GM12878 (cell line): Measurements from ENCODE around the gene ZNF106. TPM values are rescaled to one million over a fixed set of nuclear protein-coding genes. Genes with fewer than 3 reads are reported as not detected.
A peak's percentile ranks its signal among the peaks of the same experiment; 100 is the strongest.

ENCODE experiments used
- ATAC-seq: fragments of 200-7000 bp; cut with Tn5 transposase; 3 replicates; pipeline ENCODE4 v1.9.1; 2020; ENCODE audit warnings: mild to moderate bottlenecking, moderate library complexity
- BruUV-seq: library from RNA; stranded (reverse); fragments of 400-500 nt; replicated peaks from 2 replicates; lab custom pipeline; 2021; lab: Mats Ljungman, UMichigan
- CTCF ChIA-PET: fragments of 300-600 bp; sonication (Branson Sonifier 250); formaldehyde crosslinking; extraction: SDS; loops from one replicate; lab custom pipeline; 2021; ENCODE audit warnings: inconsistent platforms; lab: Yijun Ruan, JAX
- POLR2A ChIA-PET: fragments of 350-600 bp; formaldehyde crosslinking; extraction: SDS; loops from one replicate; lab custom pipeline; 2021; ENCODE audit warnings: inconsistent platforms; lab: Charles Lee
- RAD21 ChIA-PET: fragments of 300-600 bp; sonication (Branson Sonifier 250); formaldehyde crosslinking; loops from one replicate; lab custom pipeline; 2023; ENCODE audit warnings: antibody characterized with exemption; ENCODE audit not compliant: unreplicated experiment; lab: Charles Lee
- SMC1A ChIA-PET: fragments of 300-600 bp; sonication (Branson Sonifier 250); formaldehyde crosslinking; loops from one replicate; lab custom pipeline; 2023; ENCODE audit not compliant: unreplicated experiment, uncharacterized antibody; lab: Charles Lee
- DNase-seq: peaks from one replicate; pipeline ENCODE4 v3.0.0-alpha.2; 2011; ENCODE audit warnings: low read depth, low spot score
- FAIRE-seq: peaks from 3 replicates; lab custom pipeline; 2011; peaks lifted over from hg19 to GRCh38; lab: Jason Lieb, UNC
- H2AFZ ChIP-seq: 2 replicates; pipeline ENCODE4 v1.6.0; 2011; ENCODE audit warnings: low read depth, low read length, control low read depth; ENCODE audit not compliant: control insufficient read depth
- H3K27ac ChIP-seq: 2 replicates; pipeline ENCODE4 v1.5.1; 2011; ENCODE audit warnings: control low read depth; ENCODE audit not compliant: control insufficient read depth, insufficient read depth
- H3K27me3 ChIP-seq, 2 experiments: replicated peaks in 1 of 2; 2 replicates each; pipeline versions ENCODE4 v1.6.0 to v1.6.1; 2011; ENCODE audit warnings: low read length in 1 of 2; ENCODE audit not compliant: control insufficient read depth in 2 of 2, insufficient read depth in 2 of 2
- H3K36me3 ChIP-seq, 2 experiments: 2 replicates each; pipeline ENCODE4 v1.5.1; 2011; ENCODE audit warnings: low read length in 1 of 2; ENCODE audit not compliant: control insufficient read depth in 2 of 2, insufficient read depth in 2 of 2
- H3K4me1 ChIP-seq: 2 replicates; pipeline ENCODE4 v1.6.1; 2011; ENCODE audit warnings: mild to moderate bottlenecking, low read length, moderate library complexity, mixed read lengths; ENCODE audit not compliant: control insufficient read depth, insufficient read depth
- H3K4me2 ChIP-seq: 2 replicates; pipeline ENCODE4 v1.6.0; 2011; ENCODE audit warnings: control low read depth; ENCODE audit not compliant: control insufficient read depth, insufficient read depth
- H3K4me3 ChIP-seq: fragments of 200-600 bp; sonication (generic); 2 replicates; pipeline ENCODE4 v1.5.1; 2016
- H3K79me2 ChIP-seq: 2 replicates; pipeline ENCODE4 v1.6.0; 2011; ENCODE audit warnings: low read length; ENCODE audit not compliant: control insufficient read depth, insufficient read depth
- H3K9ac ChIP-seq: 2 replicates; pipeline ENCODE4 v1.8.0; 2011; ENCODE audit warnings: low read length, control low read depth, mixed read lengths; ENCODE audit not compliant: control insufficient read depth, insufficient read depth
- H3K9me3 ChIP-seq: replicated peaks from 3 replicates; pipeline ENCODE4 v1.5.1; 2011; ENCODE audit warnings: mild to moderate bottlenecking, low read length; ENCODE audit not compliant: control insufficient read depth, insufficient read depth
- H4K20me1 ChIP-seq: 2 replicates; pipeline ENCODE4 v1.6.0; 2011; ENCODE audit not compliant: control insufficient read depth, insufficient read depth
- ATF3 ChIP-seq: IDR thresholded peaks from 2 replicates; pipeline ENCODE4 v1.6.1; 2011; ENCODE audit warnings: low read depth, mild to moderate bottlenecking, low read length, moderate library complexity, borderline replicate concordance; ENCODE audit errors: extremely low read depth
- CREM ChIP-seq: IDR thresholded peaks from 2 replicates; pipeline ENCODE4 v1.6.1; 2014; ENCODE audit warnings: antibody characterized with exemption, low read depth
- GATAD2B ChIP-seq: fragments of 450-650 bp; conservative IDR thresholded peaks from 2 replicates; pipeline ENCODE4 v1.6.1; 2017; ENCODE audit warnings: low read depth, mild to moderate bottlenecking, moderate library complexity
- MTA2 ChIP-seq: fragments of 450-650 bp; IDR thresholded peaks from 2 replicates; pipeline ENCODE4 v1.6.1; 2016; ENCODE audit warnings: low read depth, mild to moderate bottlenecking, moderate library complexity
- NFXL1 ChIP-seq: fragments of 450-650 bp; IDR thresholded peaks from 2 replicates; pipeline ENCODE4 v1.6.1; 2017; ENCODE audit warnings: antibody characterized with exemption, mild to moderate bottlenecking, borderline replicate concordance
- NFYB ChIP-seq: IDR thresholded peaks from 2 replicates; pipeline ENCODE4 v1.6.1; 2011; ENCODE audit warnings: low read depth, mild to moderate bottlenecking, low read length, improper control_type of control experiment, moderate library complexity; ENCODE audit not compliant: insufficient read depth
- SP1 ChIP-seq: IDR thresholded peaks from one replicate; pipeline ENCODE4 v1.6.1; 2011; ENCODE audit warnings: low read depth, low read length
- SUPT20H ChIP-seq: IDR thresholded peaks from 2 replicates; pipeline ENCODE4 v1.6.1; 2011; ENCODE audit warnings: low read depth, mild to moderate bottlenecking, low read length, moderate library complexity, borderline replicate concordance; ENCODE audit not compliant: control insufficient read depth
- WRNIP1 ChIP-seq: IDR thresholded peaks from 2 replicates; pipeline ENCODE4 v1.6.1; 2011; ENCODE audit warnings: low read depth, low read length, improper control_type of control experiment, borderline replicate concordance
- ZBED1 ChIP-seq: IDR thresholded peaks from 2 replicates; pipeline ENCODE4 v1.6.1; 2016; ENCODE audit warnings: borderline replicate concordance
- ZBTB33 ChIP-seq: fragments of 450-650 bp; IDR thresholded peaks from 2 replicates; pipeline ENCODE4 v1.6.1; 2017; ENCODE audit warnings: mild to moderate bottlenecking
- ZSCAN29 ChIP-seq: fragments of 450-650 bp; IDR thresholded peaks from 2 replicates; pipeline ENCODE4 v1.6.1; 2017; ENCODE audit warnings: mild to moderate bottlenecking, moderate library complexity
- WGBS: methylation state at CpG from one replicate; pipeline ENCODE4 v1.1.6; 2016; ENCODE audit warnings: low lambda C conversion rate; ENCODE audit not compliant: insufficient replicate concordance, insufficient coverage; ENCODE audit errors: missing lambda C conversion rate; 5-methylcytosine and 5-hydroxymethylcytosine counted together
- in situ Hi-C: fragments of 300-500 bp; cut with MboI; formaldehyde crosslinking; loops from 9 replicates; pipeline ENCODE4 v1.14.3; 2018; ENCODE audit warnings: mixed read lengths
- intact Hi-C: fragments of 100-400 bp; cut with micrococcal nuclease; formaldehyde crosslinking; loops from one replicate; pipeline ENCODE4 v1.14.2; 2022; ENCODE audit not compliant: unreplicated experiment
- polyA plus RNA-seq, 11 experiments: library from polyadenylated mRNA; depleted of rRNA in 4 of 11; unstranded in 6 of 11; stranded (reverse) in 5 of 11; fragments of >200 nt; fragmentation: Nextera tagmentation in 4 of 11; fragmentation: Illumina TruSeq in 1 of 11; extraction: Ambion mirVana in 4 of 11; extraction: Trizol in 1 of 11; gene quantifications; 1 replicate in 1 of 11; 2 replicates in 10 of 11; pipeline versions ENCODE4 v1.2.1 to v1.2.3, GENCODE V29; 2011 to 2016; ENCODE audit warnings: inconsistent platforms in 2 of 11, missing spikeins in 2 of 11, low read depth in 1 of 11
- total RNA-seq, 4 experiments: library from RNA; depleted of rRNA in 3 of 4; stranded (reverse); fragments of >200 nt in 3 of 4; fragmentation: Illumina TruSeq in 1 of 4; extraction: Trizol in 1 of 4; gene quantifications; 2 replicates each; pipeline versions ENCODE4 v1.2.1 to v1.2.3, GENCODE V29; 2013 to 2021
- TF ChIP-seq, protein P1 (sequence below): fragments of 450-650 bp; formaldehyde crosslinking; IDR thresholded peaks from 2 replicates; pipeline ENCODE4 v1.5.0; 2022; ENCODE audit warnings: mild to moderate bottlenecking, missing genetic modification characterization

Gene ZNF106
- total and polyA plus RNA-seq, 10 of the 15 experiments (the other 5 are each of a cell fraction or from before 2014, with no cell fraction given): 10.7 to 45.3 (median 32.5) TPM

GRCh38 chr15:42498212-42499068 lies 7.5 kb upstream of the ZNF106 start (continued):
- TF ChIP-seq GATAD2B: no peak
- TF ChIP-seq SP1: no peak
- no peak for TF ChIP-seq CREM
- TF ChIP-seq ZBTB33: no peak

DNA sequence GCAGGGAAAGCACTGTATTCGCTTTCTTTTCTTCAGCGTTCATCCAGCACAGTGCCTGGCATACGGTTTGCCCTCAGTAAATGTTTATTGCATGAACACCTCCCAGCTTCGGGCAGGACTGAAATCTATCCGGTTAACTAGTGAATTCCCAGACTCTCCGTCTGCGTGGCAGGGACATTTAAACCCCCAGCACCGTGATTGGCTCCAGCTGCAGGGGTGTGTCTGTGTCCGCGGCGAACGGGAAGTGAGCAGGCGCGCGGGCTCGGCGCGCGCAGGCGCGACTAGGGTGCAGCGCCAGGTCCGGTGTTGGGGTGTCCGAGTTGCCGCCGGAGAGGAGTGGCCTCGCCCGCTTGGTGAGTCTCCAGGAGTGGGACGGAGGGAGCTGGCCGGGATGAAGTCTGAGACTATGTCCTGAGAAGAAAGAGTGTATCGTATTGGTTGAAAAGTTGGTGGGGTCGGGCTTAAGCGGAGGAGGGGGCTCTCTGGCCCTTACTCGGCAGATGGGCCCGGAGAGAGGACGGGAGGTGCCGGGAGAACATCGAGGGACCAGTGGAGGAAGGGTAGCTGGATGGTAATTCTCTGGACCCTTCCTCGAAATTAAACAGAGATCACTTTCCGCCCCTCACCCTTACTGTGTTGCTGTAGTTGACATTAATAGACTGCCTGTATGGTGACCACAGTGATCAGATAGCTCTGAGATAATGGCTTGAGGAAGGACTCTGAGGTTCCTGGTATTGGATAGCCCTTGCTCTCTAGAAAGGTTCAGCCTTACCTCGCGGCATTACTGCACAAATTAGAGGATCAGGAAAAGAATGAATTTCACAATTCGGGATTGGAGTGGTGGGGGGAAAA lies 4.6 kb upstream of the ZNF106 start, which contains the start of gene SNAP23:
Gene SNAP23, plus strand, starts transcription at position 274 of the 852 bp plus-strand sequence. CDS start 16,213 bp downstream, outside the sequence.
- SMC1A ChIA-PET: interaction anchor here (1.5 to 3.3 kb wide), 2 partner anchors 9 to 10 kb away, joined by 3 to 21 read pairs; no protein-coding TSS in a partner anchor
- intact Hi-C loops (no loop called here), in situ Hi-C loops (no loop called here)
- Histone ChIP-seq H3K27ac (peak within 1 kb of the TSS; percentile 52), H3K9me3 (no peaks in the 10 kb centered on the region), H3K27me3 (no peaks in the 10 kb centered on the region), H3K4me2 (peak within 1 kb of the TSS; percentile 88), H3K79me2 (peaks cover 54% of the 10 kb centered on the region), H2AFZ (peak within 1 kb of the TSS; percentile 97), H4K20me1 (no peaks in the 10 kb centered on the region), H3K9ac (peak within 1 kb of the TSS; percentile 77), H3K36me3 (no peaks in the 10 kb centered on the region), H3K4me1 (peaks cover 34% of the 10 kb centered on the region), H3K4me3 (peak within 1 kb of the TSS; percentile 83)
- POLR2A ChIA-PET: interaction anchor here (0.6 to 3.3 kb wide), 8 partner anchors 8 to 752 kb away, joined by 3 to 37 read pairs (median 5); partner anchors contain the start of genes HAUS2, LRRC57 and STARD9
- RAD21 ChIA-PET: interaction anchor here (1.1 to 2.9 kb wide), 4 partner anchors 9 to 154 kb away, joined by 3 to 13 read pairs (median 6); partner anchors contain the start of genes HAUS2 and LRRC57
- under 1% methylated on average over 42 of the region's 43 CpGs for WGBS
- CTCF ChIA-PET: interaction anchor here (0.7 to 2.5 kb wide), 2 partner anchors 9 to 10 kb away, joined by 4 to 10 read pairs; no protein-coding TSS in a partner anchor
- peak; percentile 56 for FAIRE-seq
- BruUV-seq: TSS peak; percentile 83
- peak; percentile 61 for DNase-seq
- ATAC-seq: peak; percentile 95
- TF ChIP-seq SUPT20H (no peak), ZSCAN29 (0 out of 2 replicates have a peak, but pooled peaks have one; percentile 34), NFYB (peak; percentile 95), ATF3 (0 out of 2 replicates have a peak, but pooled peaks have one; percentile 11), ZBED1 (no peak), MTA2 (0 out of 2 replicates have a peak, but pooled peaks have one; percentile 26), NFXL1 (no peak), WRNIP1 (no peak)
- TF ChIP-seq, protein P1, sequence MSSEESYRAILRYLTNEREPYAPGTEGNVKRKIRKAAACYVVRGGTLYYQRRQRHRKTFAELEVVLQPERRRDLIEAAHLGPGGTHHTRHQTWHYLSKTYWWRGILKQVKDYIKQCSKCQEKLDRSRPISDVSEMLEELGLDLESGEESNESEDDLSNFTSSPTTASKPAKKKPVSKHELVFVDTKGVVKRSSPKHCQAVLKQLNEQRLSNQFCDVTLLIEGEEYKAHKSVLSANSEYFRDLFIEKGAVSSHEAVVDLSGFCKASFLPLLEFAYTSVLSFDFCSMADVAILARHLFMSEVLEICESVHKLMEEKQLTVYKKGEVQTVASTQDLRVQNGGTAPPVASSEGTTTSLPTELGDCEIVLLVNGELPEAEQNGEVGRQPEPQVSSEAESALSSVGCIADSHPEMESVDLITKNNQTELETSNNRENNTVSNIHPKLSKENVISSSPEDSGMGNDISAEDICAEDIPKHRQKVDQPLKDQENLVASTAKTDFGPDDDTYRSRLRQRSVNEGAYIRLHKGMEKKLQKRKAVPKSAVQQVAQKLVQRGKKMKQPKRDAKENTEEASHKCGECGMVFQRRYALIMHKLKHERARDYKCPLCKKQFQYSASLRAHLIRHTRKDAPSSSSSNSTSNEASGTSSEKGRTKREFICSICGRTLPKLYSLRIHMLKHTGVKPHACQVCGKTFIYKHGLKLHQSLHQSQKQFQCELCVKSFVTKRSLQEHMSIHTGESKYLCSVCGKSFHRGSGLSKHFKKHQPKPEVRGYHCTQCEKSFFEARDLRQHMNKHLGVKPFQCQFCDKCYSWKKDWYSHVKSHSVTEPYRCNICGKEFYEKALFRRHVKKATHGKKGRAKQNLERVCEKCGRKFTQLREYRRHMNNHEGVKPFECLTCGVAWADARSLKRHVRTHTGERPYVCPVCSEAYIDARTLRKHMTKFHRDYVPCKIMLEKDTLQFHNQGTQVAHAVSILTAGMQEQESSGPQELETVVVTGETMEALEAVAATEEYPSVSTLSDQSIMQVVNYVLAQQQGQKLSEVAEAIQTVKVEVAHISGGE: no peak
